ENCODE measurements around the gene GYPB.
"Not testable (repeated sequence)": the region's sequence is repeated elsewhere in the genome, so short reads cannot be mapped to it uniquely, and the experiment has no call there.

The GYPB gene

GRCh38 chr4:144008602-144009001 is 10.6 kb downstream of the GYPB start:
- not testable (repeated sequence) for DNase-seq

GRCh38 chr4:144007960-144008359 is 11.2 kb downstream of the GYPB start:
- not testable (repeated sequence) for DNase-seq

GRCh38 chr4:144006200-144006803 is 12.9 kb downstream of the GYPB start:
- not testable (repeated sequence) for DNase-seq

GRCh38 chr4:144005558-144005953 is 13.6 kb downstream of the GYPB start:
- not testable (repeated sequence) for DNase-seq

GRCh38 chr4:144004868-144005557 is 14.2 kb downstream of the GYPB start:
- DNase-seq = not testable (repeated sequence)

GRCh38 chr4:144003890-144004265 is 15.3 kb downstream of the GYPB start:
- DNase-seq = not testable (repeated sequence)

- DNase-seq = not testable (repeated sequence)
Measured at GRCh38 chr4:144003205-144003889, 15.8 kb downstream of the GYPB start.

GRCh38 chr4:144000331-144000995 is 18.7 kb downstream of the GYPB start:
- not testable (repeated sequence) for DNase-seq

- not testable (repeated sequence) for DNase-seq
Measured at GRCh38 chr4:143996193-143996592, 23.0 kb downstream of the GYPB start.

- not testable (repeated sequence) for DNase-seq
Measured at GRCh38 chr4:143991761-143992160, 27.4 kb downstream of the GYPB start.

GRCh38 chr4:143990717-143991116 is 28.5 kb downstream of the GYPB start:
- not testable (repeated sequence) for DNase-seq

GRCh38 chr4:143986180-143986579 is 33.0 kb downstream of the GYPB start:
- DNase-seq = no peak

- DNase-seq = not testable (repeated sequence)
Measured at GRCh38 chr4:143980776-143981175, 38.4 kb downstream of the GYPB start.

- DNase-seq = not testable (repeated sequence)
Measured at GRCh38 chr4:143975527-143975926, 43.7 kb downstream of the GYPB start.

GRCh38 chr4:143974021-143974420 is 45.2 kb downstream of the GYPB start:
- DNase-seq = not testable (repeated sequence)

GRCh38 chr4:143961075-143961474 is 58.1 kb downstream of the GYPB start:
- no peak for DNase-seq

GRCh38 chr4:143955306-143955705 is 63.9 kb downstream of the GYPB start:
- DNase-seq = not testable (repeated sequence)

- not testable (repeated sequence) for DNase-seq
Measured at GRCh38 chr4:143951458-143951972, 67.7 kb downstream of the GYPB start.

- DNase-seq = not testable (repeated sequence)
Measured at GRCh38 chr4:143950967-143951366, 68.2 kb downstream of the GYPB start.

- DNase-seq = not testable (repeated sequence)
Measured at GRCh38 chr4:143950185-143950584, 69.0 kb downstream of the GYPB start.

GRCh38 chr4:143947493-143947892 is 71.7 kb downstream of the GYPB start:
- not testable (repeated sequence) for DNase-seq

All from CD4-positive, alpha-beta T cell treated with Interleukin-17A for 1 hour (primary cell).